ENCODE measurements around the gene STRN3.
"Not testable (repeated sequence)": the region's sequence is repeated elsewhere in the genome, so short reads cannot be mapped to it uniquely, and the experiment has no call there.

Gene STRN3

GRCh38 chr14:30906752-30907658 lies 119.2 kb downstream of the STRN3 start:
- peak; percentile 46 for DNase-seq

GRCh38 chr14:30903285-30904124 lies 122.7 kb downstream of the STRN3 start:
- no peak for DNase-seq

- DNase-seq: not testable (repeated sequence)
These were observed 129.1 kb downstream of the STRN3 start for GRCh38 chr14:30897121-30897520.

- DNase-seq: no peak
These were observed 129.7 kb downstream of the STRN3 start for GRCh38 chr14:30896435-30896834.

- no peak for DNase-seq
These were observed 131.2 kb downstream of the STRN3 start for GRCh38 chr14:30894923-30895515.

- DNase-seq: no peak
These were observed 132.4 kb downstream of the STRN3 start for GRCh38 chr14:30893819-30894218.

GRCh38 chr14:30889244-30889594 lies 137.0 kb downstream of the STRN3 start:
- no peak for DNase-seq

GRCh38 chr14:30888480-30889243 lies 137.5 kb downstream of the STRN3 start:
- DNase-seq: no peak

GRCh38 chr14:30885840-30886740 lies 140.1 kb downstream of the STRN3 start:
- DNase-seq: peak; percentile 26

GRCh38 chr14:30884901-30885300 lies 141.3 kb downstream of the STRN3 start:
- peak; percentile 66 for DNase-seq

- DNase-seq: no peak
These were observed 142.5 kb downstream of the STRN3 start for GRCh38 chr14:30883508-30884294.

- no peak for DNase-seq
These were observed 143.7 kb downstream of the STRN3 start for GRCh38 chr14:30882431-30882830.

GRCh38 chr14:30876692-30877091 lies 149.5 kb downstream of the STRN3 start:
- no peak for DNase-seq

- DNase-seq: no peak
These were observed 150.5 kb downstream of the STRN3 start for GRCh38 chr14:30875788-30876053.

GRCh38 chr14:30874999-30875787 lies 151.0 kb downstream of the STRN3 start:
- DNase-seq: no peak

GRCh38 chr14:30874120-30874998 lies 151.8 kb downstream of the STRN3 start, which contains the start of gene COCH:
Gene COCH, plus strand, starts transcription at chr14:30874559. Its CDS starts 380 bp downstream, at chr14:30874939.
- DNase-seq: no peak

GRCh38 chr14:30873308-30874119 lies 152.7 kb downstream of the STRN3 start:
- no peak for DNase-seq

- no peak for DNase-seq
These were observed 153.6 kb downstream of the STRN3 start for GRCh38 chr14:30872602-30873001.

Data from OCI-M1 (cell line).